NCI-H1436 (cell line): Measurements from ENCODE around the gene APBA1.

ENCODE experiments used
- DNase-seq: peaks from one replicate; lab custom pipeline; 2025; lab: John Stamatoyannopoulos, UW

APBA1 gene

DNA sequence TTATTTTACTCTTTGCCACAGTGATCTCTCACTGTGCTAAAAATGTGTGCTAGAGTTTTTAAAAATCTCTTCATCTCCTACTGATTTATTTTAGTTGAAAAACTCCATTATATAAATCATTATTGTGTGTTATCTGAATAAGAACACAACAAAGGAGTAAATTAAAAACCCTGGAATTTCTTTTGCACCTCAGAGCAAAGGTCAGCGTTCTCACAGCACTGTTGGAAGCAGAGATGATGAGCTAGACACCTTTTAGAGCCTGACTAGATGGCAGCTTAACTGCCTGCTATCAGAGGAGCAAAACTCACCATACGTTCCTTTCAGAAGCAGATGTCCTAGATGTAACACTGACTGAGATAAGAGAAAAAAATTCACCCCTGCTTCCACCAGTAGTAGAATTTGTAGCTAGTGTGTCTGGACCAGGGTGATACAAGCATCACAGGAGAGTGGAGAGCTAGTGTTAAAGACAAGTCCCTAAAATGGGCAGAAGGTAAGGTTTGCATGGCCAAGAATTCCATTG is 200.0 kb downstream of the APBA1 start:
- no peak for DNase-seq

DNA sequence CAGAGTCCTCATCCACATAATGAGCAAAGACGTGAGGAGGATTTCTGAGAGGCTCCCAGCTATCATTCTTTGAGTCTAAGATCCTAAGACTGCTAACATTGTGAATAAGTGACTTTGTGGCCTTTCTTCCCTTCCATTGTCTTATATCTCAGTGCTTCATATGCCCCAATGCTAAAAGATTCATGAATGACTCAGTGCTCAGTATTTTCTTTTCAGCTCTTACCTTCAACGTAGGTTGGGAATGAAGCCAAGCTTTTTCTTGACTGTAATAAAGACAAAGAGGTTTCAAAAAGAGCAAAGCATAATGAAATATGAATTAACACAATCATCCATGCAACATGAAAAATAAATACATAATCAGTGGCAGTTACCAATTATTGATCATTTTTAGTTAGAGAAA is 200.7 kb downstream of the APBA1 start:
- DNase-seq = no peak

- no peak for DNase-seq
Observed at GRCh38 chr9:69470186-69470977, 201.8 kb downstream of the APBA1 start.

DNA sequence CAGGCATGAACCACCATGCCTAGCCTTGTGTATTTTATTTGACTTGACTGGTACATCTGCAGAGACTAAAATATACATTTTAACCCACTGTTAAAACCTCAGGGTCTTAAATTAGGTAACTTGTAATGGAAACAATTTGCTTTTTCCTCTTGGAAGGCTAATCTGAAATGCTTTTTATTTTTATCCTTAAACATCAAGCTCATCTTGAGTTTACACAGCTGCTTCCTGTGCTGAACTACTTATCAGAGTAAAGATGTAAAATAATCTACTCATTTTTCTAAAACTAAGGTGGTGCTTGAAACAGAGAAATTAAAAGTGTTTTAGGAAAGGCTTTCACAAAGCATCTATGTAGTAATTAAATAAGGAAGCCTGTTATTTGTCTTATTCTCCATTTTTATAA is 203.0 kb downstream of the APBA1 start:
- peak; percentile 28 for DNase-seq

- DNase-seq = no peak
Observed at GRCh38 chr9:69468380-69468779, 203.8 kb downstream of the APBA1 start.

GRCh38 chr9:69466151-69466550 is 206.0 kb downstream of the APBA1 start:
- no peak for DNase-seq

- DNase-seq = no peak
Observed at GRCh38 chr9:69465473-69465872, 206.7 kb downstream of the APBA1 start.

DNA sequence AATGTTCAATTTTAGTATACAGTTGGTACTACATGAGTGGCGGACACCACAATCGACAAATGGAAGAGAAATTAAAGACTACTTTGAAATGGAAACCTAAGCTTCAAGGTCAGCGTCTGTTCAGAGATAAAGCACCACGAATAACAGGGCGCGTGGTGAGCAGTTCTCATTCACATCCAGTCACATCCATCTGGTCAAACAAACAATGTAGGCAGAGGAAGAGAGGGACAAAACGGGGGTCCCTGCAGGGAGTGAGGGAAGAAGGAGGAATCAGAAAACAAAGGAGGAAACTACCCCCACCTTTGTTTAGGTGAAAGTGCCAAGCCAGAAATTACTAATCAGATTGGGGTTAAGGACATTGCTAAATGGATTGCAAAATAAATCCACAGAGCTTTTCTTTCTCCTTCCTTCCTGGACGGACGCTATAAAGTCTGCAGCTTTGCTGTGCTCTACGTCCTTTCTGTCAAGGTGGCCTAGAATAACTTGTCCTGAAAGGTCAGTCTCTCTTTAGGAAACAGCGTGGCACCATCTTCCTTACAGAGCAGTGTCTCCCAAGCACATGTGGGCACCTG is 208.6 kb downstream of the APBA1 start:
- DNase-seq = no peak

GRCh38 chr9:69462394-69462793 is 209.8 kb downstream of the APBA1 start:
- DNase-seq = no peak

GRCh38 chr9:69461103-69461887 is 210.9 kb downstream of the APBA1 start:
- DNase-seq = no peak

DNA sequence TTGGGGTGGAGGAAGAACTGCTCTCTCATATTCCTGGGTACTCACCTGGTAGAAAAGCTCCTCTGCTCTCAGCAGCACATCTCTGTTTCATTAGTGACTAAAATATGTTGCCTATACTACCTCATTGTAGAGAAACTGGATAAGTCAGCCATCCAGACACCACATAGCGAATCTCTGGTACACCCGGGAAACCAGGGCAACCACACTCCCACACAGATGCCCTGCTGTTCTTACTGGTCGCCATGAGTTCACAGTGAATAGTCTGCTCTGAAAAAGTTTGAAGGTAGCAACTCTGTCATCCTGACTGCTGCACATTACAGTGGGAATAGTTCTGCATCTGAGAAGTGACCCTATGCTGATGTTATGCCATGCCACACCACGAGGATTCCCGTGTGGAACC is 212.2 kb downstream of the APBA1 start:
- no peak for DNase-seq

- DNase-seq = no peak
Observed at GRCh38 chr9:69458176-69458575, 214.0 kb downstream of the APBA1 start.

DNA sequence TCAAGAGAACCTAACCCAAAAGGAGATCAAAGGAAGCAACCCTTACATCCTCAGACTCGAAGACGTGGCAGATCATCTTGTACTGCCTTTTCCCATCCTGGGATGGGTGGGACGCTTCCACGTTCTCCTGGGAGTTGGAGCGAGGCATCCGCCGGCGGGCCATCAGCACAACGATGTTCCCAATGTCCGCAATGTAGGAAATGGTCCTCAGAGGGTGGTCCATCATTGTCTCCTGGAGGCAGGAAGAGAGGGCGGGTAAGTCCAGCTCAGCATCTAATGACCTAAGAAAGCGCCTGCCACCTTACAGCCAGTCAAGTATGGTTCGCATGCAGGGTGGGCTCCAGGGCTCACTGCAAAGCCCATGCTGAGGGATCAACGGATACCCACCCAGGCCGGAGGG is 216.0 kb downstream of the APBA1 start:
- no peak for DNase-seq

DNA sequence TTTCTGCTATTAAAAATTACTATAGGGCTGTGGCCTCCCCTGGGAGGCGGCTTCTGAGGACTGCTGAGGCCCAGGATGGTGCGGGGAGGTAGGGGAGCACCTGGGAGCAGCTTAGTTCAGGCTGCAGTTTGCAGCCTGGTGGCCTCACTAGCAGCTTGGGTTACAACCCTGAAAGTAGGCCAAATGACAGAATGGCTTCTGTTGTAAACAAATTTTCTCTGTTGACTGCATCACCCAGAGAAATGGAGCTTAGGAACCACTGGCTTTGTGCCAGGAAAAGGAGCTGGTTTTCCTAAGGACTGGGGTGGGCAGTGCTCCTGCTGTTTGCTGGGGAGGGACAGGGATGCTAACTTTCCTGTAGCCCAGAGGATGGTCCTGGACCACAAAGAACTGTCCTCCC is 216.9 kb downstream of the APBA1 start:
- DNase-seq = no peak

DNA sequence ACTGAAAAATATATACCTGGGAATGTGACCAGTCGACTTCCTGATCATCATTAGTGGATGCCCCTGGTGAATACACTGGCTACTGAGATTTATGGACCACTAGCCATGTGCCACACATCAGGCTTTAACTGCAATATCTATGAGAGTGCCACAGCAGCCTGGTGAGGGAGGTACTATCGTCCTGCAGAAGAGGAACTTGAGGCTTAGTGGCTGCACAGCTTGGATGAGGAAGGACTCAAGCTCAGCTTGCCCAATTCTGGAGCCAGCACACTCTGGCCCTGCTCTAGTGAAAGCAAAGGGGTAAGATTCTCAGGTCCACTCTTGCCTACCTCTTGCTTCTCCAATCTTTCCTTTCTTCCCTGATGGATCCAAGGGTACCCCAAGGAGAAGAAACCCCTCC is 217.8 kb downstream of the APBA1 start:
- no peak for DNase-seq

- DNase-seq = no peak
Observed at GRCh38 chr9:69453746-69454145, 218.4 kb downstream of the APBA1 start.

DNA sequence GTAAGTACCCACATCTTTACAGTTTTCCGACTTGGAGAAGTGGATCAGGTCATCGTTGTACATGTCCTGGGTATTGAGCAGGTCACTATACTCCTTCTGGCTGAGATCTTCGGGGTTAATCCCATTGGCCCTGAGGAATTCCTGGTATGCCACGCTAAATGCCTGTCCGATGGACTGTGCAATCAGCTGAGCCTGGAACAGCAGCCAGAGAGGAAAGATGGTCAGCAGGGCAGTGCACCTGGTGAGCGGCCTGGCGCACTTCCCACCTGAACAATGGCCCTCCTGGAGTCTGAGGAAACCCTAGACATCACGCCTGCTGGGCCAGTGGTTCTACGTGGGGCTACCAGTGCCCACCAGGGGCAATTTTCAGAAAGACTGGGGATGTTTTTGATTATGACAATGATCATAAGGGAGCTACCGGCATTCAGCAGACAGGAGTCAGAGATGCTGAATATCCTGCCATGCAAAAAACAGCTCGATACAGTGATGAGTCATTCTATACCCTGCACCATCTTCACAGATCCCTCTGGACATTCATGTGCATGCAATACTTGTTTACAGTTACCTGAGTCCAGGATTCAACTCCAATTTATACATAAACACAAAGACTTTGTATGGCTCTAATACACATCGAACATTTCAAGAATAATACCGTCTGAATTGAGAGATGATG is 219.9 kb downstream of the APBA1 start:
- no peak for DNase-seq

- no peak for DNase-seq
Observed at GRCh38 chr9:69446496-69446895, 225.7 kb downstream of the APBA1 start.

DNA sequence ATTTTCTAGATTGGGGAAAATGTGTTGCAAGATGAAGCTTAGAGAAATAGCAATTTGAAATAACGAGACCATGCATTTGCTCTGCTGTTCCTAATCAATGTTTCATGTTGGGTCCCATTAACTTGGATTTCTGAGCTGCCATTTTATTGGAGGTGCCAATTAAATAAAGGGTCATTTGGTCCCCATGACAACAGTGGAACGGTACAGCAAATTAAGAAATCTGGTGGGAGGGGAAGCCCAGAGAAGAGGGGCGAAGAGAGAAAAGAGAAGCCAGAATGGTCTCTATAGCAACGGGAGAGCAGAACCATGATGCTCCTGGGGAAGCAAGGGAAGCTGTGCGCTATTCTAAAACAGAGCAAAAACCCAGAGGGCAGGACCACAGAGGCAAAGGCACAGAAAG is 226.9 kb downstream of the APBA1 start:
- no peak for DNase-seq

DNA sequence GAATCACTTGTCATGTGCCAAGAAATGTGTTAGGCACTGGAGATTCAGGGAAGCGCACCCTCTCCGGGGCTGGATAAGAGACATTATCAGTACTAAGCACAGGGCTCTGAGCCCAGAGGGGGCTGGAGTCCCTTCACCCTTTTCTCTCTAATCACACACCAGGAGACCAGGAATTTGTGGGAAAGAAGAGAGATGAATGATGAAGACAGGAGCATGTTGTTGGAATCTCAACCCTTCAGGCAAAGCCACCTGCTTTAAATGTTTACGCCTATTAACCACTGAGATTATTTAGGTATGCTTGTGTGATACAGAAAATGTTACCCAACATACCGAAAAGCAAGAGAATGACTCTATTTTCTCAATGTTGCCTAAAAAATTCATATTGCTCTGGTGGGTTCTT is 227.4 kb downstream of the APBA1 start:
- DNase-seq = no peak

DNA sequence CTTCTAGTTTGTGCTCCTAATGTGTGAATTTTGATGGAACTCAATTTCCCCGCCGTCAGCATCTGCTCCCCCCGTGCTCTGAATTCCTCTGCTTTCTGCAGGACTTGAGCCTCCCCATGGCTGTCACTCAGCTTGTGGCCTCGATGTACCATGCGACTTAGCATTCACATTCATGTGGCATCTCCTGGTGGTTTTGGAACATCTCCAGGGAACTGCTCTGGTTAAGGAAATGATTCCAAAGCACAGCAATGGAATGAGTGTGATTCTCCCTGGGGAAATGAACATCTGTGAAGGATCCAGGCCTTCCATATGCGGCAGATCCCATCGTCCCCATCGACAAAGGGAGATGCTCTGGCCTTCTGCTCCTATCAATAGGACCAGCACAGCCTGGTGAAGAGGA is 228.2 kb downstream of the APBA1 start:
- no peak for DNase-seq

GRCh38 chr9:69443178-69443577 is 229.0 kb downstream of the APBA1 start:
- DNase-seq = peak; percentile 62
